ENCODE results near the gene DGKD.

- no peak for TF ChIP-seq CTCF (IDR thresholded peaks at IDR 0.05)
- TF ChIP-seq POLR2A (IDR thresholded peaks at IDR 0.05), result no peak
These were observed 53.5 kb downstream of the DGKD start for GRCh38 chr2:233407771-233408181.
